Inferior parietal cortex (tissue), 1 donor: ENCODE measurements around the gene LPIN1.
A peak's percentile ranks its signal among the peaks of the same experiment; 100 is the strongest.

Experiments used
- DNase-seq: peaks from one replicate; pipeline ENCODE4 v3.0.0-alpha.2; 2016; ENCODE audit errors: extremely low spot score

The LPIN1 gene, protein sequence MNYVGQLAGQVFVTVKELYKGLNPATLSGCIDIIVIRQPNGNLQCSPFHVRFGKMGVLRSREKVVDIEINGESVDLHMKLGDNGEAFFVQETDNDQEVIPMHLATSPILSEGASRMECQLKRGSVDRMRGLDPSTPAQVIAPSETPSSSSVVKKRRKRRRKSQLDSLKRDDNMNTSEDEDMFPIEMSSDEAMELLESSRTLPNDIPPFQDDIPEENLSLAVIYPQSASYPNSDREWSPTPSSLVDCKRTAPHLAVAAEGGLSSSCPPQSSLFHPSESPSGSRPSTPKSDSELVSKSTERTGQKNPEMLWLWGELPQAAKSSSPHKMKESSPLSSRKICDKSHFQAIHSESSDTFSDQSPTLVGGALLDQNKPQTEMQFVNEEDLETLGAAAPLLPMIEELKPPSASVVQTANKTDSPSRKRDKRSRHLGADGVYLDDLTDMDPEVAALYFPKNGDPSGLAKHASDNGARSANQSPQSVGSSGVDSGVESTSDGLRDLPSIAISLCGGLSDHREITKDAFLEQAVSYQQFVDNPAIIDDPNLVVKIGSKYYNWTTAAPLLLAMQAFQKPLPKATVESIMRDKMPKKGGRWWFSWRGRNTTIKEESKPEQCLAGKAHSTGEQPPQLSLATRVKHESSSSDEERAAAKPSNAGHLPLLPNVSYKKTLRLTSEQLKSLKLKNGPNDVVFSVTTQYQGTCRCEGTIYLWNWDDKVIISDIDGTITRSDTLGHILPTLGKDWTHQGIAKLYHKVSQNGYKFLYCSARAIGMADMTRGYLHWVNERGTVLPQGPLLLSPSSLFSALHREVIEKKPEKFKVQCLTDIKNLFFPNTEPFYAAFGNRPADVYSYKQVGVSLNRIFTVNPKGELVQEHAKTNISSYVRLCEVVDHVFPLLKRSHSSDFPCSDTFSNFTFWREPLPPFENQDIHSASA

DNA sequence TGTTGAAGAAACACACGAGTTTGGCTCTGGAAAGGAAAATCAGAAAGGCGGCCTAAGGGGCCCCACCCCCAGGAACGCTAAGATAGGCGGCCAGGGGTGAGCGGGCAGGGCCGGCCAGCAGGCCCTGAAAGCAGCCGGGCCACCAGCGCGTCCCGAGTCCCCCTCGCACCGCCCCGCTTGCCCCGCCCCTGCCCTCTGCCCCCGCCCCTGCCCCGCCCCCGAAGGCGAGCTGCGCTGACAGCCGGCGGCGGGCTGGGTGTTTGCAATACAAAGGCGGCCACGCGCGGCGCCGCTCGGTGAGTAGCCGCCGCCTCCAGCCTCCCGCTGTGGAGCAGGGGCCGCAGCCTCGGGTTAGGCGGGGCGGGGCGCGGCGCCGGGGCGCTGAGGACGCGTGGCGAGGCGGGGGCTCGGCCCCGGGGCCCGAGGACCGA lies at the start of gene LPIN1:
Gene LPIN1 (plus strand): TSS at position 257 of the 431 bp plus-strand sequence. CDS start 18,910 bp downstream, outside the sequence.
- peak; percentile 70 for DNase-seq

DNA sequence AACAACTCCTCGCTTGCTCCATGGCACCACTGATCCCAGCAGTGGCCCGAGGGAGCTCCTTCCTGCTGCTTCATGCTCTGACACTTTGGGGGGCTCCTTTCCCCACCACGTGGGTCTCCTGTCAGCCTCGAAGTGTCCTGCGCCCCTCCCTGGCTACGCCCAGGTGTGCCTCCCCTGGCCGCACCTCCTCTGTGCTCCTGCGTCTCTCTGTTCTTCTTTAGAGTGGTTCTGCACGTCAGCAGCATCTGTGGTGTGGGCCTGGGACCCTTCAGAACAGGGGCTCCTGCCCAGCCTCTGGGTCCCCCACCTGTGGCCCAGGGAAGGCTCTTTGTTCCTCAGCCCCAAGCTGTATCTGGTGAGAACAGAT lies 49.7 kb upstream of the LPIN1 start:
- DNase-seq = no peak

DNA sequence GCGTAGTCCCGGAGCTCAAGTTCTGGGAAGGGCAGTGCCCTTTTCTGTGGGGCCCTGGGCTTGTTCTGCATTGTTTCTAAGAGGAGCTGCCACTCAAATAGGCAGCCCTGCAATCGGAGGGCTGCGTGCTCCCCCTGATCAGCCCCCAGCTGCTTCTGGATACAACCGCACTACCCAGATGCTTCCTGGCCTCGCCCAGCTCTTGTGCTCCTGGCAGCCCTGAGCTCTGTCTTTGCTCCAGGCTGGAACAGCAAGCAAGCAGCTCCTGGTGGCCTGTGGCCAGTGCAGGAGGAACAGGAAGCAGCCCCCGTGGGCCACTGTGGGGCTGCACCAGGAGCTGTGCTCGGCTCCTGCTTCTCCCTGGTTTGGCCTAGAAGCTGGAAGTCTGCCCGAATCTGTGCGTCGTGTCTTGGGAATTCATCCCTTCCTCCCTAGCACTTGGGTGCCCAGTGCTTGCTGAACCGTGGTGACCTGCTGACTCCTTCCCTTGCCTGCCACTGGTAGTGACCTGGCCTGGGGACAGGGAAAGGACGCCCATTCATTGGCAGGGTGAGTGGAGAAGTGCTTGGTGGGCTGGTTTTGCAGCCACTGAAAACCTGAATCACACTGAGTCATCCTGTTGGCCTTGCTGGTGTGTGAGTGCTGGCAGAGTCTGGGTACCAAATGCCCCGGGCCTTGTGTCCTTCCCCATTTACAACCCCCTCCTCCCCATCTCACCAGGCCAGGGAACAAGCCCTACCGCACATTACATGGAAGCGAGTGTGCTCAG lies 49.1 kb upstream of the LPIN1 start:
- no peak for DNase-seq

DNA sequence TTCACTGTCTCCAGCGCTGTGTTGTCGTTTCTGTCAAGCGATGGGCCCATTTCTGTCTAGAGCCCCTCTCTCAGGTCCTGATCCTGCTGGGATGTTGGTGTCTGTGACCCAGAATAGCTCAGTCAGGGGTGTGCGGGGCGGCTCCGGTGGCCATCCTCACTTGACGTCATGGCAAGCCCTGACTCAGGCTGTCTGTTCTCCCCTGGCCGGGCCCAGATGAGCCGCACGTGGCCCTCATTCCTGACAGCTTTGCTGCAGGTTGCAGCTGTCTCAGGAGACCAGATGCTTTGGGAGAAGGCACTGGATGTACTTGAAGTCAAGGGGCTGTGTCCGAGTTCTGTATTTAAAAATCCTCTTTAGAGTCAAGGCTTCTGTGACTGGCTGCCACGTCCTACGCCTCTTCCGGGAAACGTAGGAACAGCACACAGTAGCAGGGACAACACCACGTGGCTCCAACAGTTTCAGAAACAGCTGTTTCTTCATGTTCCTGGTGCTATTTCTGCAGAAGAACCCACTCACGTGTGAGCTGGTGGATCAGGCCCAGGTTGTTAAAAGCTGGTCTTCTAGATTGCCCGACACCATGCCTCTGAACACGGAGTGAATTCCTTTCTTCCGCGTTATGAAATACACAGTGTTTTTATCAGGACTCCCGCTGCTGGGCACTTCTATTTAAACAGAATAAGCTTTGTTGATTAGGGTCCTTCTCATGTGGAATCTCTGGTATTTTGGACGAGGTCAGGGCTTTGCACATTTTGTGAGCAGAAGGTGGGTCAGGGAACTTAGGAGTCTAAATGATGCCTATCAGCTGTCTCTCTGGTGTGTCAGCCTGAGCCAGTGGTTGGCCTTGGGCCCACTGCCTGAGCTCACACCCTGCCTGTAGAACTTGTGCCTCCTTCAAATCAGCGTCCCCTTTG lies 48.2 kb upstream of the LPIN1 start:
- peak; percentile 43 for DNase-seq

DNA sequence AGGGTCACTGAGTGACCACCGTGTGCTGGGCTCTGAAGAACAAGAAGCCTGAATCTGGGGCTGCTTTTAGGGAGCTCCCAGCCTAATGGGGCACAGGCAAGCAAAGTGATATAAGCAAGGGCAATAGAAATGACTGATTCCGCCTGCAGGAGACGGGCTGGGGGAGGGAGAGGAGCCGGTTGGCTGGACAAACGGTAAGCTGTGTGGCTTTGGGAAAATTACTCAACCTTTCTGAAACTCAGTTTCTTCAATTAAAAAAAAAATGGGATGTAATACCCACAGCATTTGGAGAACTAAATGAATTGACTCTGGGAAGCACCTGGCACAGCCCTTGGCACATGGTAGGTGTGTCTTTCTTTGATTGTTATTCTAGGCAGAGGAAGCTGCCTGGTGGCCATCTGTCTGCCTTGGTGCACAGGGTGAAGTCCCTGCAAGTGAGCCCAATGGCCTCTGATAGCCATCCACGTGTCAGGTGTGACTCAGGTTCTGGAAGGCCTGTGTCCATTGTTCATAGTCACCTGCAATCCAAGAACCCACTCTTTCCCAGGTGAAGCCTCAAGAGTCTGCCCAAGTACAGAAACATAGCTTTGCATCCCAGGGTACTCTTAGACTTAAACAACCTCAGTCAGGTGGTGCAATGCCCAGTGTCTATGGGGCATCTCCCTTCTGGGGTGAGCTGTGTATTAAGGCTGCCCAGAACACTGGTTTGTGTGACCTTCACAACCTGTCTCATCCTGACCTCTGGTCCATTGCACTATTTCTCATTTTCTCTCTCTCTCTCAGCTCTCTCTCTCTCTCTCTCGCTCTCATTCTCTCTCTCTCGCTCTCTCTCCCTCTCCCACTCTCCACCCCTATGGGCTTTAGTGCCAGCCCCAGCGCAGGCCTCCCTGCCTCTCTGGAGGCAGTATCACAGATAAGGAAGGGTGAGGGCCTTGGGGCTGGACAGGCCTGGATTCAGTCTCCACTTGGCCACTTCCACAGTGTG lies 46.5 kb upstream of the LPIN1 start:
- no peak for DNase-seq

DNA sequence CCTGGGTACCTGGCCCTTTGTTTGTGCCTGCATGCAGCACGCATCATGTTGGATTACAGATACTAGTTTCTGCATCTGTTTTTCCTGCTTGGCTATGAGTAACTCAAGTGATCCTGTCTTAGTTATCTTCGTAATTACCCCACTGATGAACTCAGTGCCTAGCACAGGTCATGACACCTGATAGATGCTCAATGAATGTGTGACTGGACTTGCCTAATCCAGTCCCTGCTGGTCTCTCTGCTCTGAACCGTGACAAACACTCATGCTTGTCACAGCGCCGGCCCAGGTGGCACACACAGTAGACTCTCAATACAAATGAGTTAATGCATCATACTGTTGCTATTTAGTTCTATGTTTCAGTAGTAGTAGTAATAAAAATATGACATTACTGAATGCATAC lies 45.2 kb upstream of the LPIN1 start:
- no peak for DNase-seq

DNA sequence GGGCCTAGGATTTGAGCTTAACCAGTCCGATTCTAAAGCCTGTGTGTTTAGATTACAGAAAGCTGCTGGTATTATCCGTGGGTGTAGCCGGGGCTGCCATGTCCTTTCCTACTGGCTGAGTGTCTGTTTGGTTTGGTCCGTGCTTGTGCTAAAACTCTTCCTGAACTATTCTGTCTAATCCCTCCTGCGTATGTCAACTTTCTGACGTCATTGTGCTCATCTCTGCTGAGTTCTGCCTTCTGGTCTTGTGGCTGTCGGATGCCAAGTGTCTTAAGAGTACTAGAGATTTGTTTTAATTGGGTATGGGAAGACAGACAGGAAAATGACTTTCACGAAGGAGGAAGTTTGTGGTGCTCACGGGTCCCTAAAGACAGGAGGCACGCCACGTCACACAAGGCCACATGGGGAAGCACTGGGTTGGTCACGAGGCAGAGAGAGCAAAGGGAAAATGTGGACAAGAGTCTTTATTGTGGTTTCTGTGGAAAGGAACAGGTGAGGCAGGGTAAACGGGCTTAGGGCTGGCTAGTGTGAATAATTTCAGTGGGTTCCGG lies 44.6 kb upstream of the LPIN1 start:
- no peak for DNase-seq

DNA sequence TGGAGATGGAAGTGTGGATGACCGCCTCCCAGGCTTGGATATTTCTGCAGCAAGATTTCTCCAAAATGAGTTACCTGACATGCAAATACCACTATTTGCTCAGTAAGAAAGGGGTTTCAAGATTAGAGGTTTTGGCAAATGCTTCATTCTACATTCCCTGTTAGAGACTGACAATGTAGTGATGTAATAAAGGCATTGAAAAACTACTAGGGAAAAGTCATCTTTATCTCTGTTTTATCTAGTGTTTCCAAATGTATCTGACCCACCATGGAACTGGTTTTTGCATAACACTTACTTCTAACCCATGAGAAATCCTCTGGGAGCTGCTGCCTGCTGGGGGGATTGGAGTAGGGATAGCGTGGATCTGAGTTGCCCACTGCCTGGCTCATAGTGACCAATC lies 43.5 kb upstream of the LPIN1 start:
- no peak for DNase-seq

DNA sequence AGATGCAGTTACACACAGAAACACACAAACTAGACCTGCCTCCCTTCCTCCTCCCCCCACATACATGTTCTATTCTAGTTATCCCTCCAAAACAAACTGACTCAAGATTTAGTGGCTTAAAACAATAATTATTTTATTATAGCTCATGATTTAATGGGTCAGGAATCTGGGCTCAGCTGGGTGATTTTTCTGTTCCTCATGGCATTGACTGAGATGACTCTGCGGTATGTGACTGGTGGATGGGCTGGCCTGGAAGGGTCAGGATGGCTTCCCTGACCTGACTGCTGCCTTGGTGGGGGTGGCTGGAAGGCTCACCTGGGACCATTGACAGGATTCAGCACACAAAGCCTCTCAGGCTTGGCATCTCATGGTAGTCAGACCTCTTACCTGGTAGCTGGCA lies 42.7 kb upstream of the LPIN1 start:
- no peak for DNase-seq

DNA sequence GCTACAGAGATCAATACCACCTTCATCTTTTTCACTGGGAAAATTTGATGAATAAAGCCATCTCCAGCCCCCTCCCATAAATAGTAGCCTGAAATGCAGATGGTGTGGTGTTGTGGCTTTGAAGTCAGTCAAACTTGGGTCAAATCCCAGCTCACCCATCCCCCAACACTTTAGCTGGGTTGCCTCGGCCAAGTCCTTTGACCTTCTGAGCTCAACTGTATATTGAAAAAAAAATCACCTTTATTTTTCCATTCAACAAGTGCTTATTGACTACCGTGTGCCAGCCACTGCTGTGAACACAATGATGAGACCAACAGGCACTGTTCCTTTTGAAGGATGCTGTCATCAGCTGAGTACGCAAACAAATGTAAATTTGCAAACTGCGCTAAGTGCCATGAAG lies 41.4 kb upstream of the LPIN1 start:
- no peak for DNase-seq

DNA sequence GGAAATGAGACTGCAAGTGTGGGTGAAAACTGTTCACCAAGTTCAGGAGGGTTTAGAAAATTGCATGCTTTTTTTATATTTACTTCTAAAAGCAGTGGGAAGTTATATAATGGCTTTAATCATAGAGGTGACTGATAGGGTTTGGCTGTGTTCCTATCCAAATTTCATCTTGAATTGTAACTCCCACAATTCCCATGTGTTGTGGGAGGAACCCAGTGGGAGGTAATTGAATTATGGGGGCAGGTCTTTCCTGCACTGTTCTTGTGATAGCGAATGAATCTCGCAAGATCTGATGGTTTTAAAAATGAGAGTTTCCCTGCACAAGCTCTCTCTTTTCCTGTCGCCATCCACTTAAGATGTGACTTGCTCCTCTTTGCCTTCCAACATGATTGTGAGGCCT lies 40.7 kb upstream of the LPIN1 start:
- DNase-seq = no peak

DNA sequence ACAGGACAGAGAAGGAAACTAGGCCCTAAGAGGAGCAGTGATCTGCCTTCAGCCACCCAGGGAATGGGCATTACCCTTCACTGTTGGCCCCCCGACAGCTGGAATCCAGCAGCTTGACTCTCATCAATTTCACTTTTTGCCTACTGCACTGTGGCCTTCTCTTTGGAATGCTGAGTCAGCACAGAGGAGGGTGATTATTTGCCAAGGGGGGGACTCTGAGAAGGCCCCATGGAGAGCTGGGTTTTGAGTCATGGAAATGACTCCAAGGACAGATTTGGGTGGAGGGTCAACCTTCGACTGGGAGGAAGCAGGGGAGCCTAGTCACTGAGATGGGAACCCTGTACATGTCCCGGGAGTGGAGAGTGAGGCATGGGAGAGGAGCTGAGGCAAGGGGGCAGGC lies 38.3 kb upstream of the LPIN1 start:
- no peak for DNase-seq

DNA sequence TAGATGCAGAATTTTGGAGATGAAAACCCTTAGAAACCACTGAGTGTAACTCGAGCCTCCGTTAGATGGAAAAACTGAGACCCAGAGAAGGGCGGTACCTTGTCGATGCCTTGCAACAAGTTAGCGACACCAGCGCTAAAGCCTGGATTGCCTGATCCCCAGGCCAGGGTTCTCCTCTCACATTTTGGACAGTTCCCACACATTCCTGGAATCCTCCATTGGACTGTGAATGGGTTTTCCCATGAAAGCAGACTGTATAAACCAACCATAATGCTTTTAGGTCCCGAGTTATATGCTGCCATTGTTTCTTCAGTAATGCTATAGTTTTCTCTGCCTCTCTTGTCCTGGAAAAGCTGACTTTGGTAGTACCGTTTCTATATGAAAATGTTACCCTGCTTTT lies 37.1 kb upstream of the LPIN1 start:
- no peak for DNase-seq

DNA sequence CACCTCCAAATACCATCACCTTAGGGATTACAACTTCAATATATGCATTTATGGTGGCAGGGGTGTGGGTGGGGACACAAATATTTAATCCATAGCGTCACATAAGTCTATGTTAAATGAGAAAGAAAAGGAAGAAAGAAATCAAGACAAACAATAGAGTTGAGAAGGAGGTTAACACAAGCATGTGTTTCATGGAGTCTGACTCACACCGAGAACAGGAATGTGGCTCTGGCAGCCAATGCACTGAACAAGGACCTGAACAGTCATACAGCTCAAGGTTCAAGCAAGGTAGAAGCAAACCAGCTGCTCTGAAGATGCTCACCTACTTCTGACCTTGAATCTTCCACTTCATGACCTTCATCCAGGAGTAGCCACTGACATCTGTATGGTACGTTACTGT lies 36.2 kb upstream of the LPIN1 start:
- DNase-seq = no peak

DNA sequence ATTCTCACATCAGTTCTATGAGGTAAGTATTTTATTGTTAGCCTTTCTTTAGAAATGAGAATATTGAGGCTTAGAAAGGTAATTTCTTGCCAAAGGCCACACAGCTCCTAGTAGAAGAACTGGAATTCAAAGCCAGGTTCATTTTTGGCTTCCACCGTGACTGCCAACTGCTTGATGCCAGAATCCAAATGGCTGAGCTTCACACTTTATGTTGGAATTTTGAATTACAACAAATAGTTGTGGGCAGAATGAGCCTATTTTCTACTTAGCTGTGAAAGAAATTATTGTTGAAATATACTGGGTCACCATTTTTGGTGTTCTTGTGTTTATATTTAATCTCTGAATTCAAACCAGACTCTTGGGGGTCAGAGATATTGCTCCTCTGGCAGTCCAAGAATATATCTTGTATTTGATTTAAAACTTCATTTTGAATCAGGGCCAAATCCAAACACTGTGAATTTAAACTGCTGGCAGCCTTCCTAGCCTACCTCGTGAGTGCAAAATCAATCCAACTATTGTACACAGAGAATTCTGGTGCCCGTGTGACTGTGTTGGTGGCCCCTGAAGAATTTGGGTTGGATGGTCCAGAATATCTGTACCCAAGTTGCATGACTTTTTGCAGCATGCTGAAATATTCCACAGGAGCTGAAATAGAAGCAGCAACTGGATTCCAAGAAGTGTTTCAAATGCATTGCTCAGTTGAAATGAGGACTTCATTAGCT lies 35.6 kb upstream of the LPIN1 start:
- peak; percentile 44 for DNase-seq

DNA sequence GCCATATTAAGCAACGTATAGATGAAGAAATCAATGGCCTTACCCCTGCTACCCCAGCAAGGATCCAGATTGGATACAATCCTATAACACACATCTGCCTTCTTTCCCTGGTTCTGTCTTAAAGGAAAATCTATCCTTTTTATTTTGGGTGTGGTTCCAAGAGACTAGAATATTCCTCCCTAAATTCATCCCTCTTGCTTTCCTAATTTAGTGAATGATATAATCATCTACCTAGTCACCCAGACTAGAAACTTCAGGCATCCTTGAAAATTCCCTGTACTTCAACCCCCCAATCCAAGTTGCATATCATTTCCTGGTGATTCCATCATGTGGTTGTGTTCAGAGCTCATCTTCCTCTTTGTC lies 35.1 kb upstream of the LPIN1 start:
- DNase-seq = no peak

DNA sequence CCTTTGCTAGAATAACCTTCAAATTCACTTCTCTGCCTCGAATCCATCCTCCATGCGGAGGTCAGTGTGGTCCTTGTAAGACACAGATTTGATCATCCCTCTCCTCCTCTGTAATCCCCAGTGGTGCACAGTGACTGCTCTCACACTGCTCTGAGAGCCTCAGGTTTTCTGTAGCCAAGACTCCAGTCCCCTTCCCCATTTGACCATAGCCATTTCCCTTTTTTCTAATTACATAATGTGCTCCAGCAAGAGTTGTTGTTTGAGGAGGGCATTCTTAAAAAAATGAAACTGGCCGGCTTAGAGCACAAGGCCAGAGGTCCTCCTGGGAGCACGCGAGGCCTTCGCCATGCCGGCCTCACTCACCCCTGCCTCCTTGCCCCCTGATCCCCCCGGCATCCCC lies 34.7 kb upstream of the LPIN1 start:
- DNase-seq = no peak

DNA sequence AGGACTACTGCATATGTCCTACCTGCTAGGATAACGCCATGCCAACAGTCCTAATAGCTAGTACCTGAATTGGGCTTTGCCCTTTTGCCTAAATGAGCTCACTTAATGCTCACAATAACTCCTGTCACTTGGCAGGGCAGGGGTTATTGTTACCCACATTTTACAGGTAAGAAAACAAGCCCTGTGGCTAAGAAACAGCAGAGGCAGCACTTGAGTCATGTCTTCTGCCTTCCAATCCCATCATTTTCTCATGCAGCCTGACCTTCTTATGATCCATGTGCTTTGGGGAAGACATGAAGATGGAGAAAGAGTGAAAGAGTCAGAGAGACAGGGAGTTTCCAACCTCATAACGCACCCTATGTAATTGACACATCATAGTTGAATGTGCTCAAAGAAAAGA lies 33.6 kb upstream of the LPIN1 start:
- no peak for DNase-seq

DNA sequence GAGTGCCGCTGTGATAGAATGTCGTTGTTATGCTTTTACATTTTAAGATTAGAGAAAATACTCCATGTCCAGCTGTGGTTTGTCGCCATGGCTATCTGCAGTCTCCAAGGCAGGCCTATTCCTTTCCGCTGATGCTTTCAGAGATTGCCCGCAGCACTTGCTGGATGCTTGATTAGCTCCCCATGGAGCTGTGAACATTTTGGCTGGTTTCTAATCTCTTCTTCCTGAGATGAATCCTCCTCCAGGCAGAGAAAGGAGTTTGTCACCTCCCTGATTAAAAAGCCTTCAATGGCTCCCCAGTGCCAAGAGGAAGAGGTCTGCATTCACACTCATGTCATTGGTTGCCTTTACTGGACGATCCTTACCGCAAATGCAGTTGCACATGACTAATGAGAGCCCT lies 32.6 kb upstream of the LPIN1 start:
- DNase-seq = no peak
